SK-N-SH treated with all-trans-retinoic acid at 6 μM for 48 hours (cell line): ENCODE data around the gene TAX1BP1.

ENCODE experiments used
- ARNTL ChIP-seq: fragments of 450-650 bp; formaldehyde crosslinking; IDR thresholded peaks from 2 replicates; pipeline ENCODE4 v1.5.0; 2020; ENCODE audit warnings: low read depth, mild to moderate bottlenecking, moderate library complexity, borderline replicate concordance
- BACH2 ChIP-seq: fragments of 250-450 bp; sonication (Bioruptor Pico); IDR thresholded peaks from 2 replicates; pipeline ENCODE4 v1.9.0; 2021; ENCODE audit warnings: mild to moderate bottlenecking, borderline replicate concordance
- PATZ1 ChIP-seq: fragments of 250-450 bp; sonication (Bioruptor Pico); IDR thresholded peaks from 2 replicates; pipeline ENCODE4 v1.8.0; 2020; ENCODE audit warnings: mild to moderate bottlenecking, moderate library complexity, borderline replicate concordance
- PPARA ChIP-seq: fragments of 250-450 bp; sonication (Bioruptor Pico); IDR thresholded peaks from 2 replicates; pipeline ENCODE4 v1.5.0; 2020; ENCODE audit warnings: mild to moderate bottlenecking, borderline replicate concordance
- RARB ChIP-seq: fragments of 250-450 bp; sonication (Bioruptor Pico); IDR thresholded peaks from 2 replicates; pipeline ENCODE4 v1.8.0; 2021; ENCODE audit warnings: mild to moderate bottlenecking, moderate library complexity
- TCF4 ChIP-seq: fragments of 250-450 bp; sonication (Bioruptor Pico); IDR thresholded peaks from 2 replicates; pipeline ENCODE4 v1.8.0; 2021; ENCODE audit warnings: mild to moderate bottlenecking, moderate library complexity, borderline replicate concordance
- TOX ChIP-seq: fragments of 250-450 bp; sonication (Bioruptor Pico); IDR thresholded peaks from 2 replicates; pipeline ENCODE4 v1.8.0; 2021; ENCODE audit warnings: mild to moderate bottlenecking, moderate library complexity, borderline replicate concordance
- TSHZ2 ChIP-seq: fragments of 250-450 bp; sonication (Bioruptor Pico); IDR thresholded peaks from 2 replicates; pipeline ENCODE4 v1.5.0; 2020; ENCODE audit warnings: mild to moderate bottlenecking, moderate library complexity

GRCh38 chr7:27839099-27839498, 99.1 kb downstream of the TAX1BP1 start:
- TF ChIP-seq TSHZ2 (no peak), PPARA (CRISPR knock-in tag) (no peak), BACH2 (CRISPR knock-in tag) (no peak), PATZ1 (CRISPR knock-in tag) (no peak), TOX (CRISPR knock-in tag) (no peak), ARNTL (CRISPR knock-in tag) (no peak), RARB (no peak), TCF4 (no peak)
